Mucosa of gallbladder (tissue), 1 donor: ENCODE measurements around the gene TMEM30B. TPM values are rescaled to one million over a fixed set of nuclear protein-coding genes. Genes with fewer than 3 reads are reported as not detected.

ENCODE experiments used
- DNase-seq: peaks from one replicate; pipeline ENCODE4 v3.0.0-alpha.2; 2020; ENCODE audit warnings: low spot score
- total RNA-seq: library from RNA; stranded (reverse); gene quantifications from one replicate; pipeline ENCODE4 v1.2.1, GENCODE V29; 2021
- donor health status: DM: no; HTN: no; CAD: no.

Gene TMEM30B
- total RNA-seq, 1 donor from 2014 or later: 97.8 TPM

DNA sequence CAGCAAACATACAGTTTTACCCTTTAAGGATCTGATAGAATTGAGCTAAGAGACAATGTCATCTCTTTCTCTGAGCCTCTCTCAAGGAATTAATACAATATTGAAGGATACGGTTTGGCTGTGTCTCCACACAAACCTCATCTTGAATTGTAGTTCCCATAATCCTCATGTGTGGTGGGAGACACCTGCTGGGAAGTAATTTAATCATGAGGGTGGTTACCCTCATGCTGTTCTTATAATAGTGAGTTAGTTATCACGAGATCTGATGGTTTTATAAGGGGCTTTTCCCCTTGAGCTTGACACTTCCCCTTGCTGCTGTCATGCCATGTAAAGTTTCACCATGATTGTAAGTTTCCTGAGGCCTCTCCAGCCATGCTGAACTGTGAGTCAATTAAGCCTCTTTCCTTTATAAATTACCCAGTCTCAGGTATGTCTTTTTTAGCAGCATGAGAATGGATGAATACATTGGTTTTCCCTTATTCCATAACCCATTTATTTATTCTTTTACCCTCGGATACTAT is 47.6 kb downstream of the TMEM30B start:
- DNase-seq: no peak

DNA sequence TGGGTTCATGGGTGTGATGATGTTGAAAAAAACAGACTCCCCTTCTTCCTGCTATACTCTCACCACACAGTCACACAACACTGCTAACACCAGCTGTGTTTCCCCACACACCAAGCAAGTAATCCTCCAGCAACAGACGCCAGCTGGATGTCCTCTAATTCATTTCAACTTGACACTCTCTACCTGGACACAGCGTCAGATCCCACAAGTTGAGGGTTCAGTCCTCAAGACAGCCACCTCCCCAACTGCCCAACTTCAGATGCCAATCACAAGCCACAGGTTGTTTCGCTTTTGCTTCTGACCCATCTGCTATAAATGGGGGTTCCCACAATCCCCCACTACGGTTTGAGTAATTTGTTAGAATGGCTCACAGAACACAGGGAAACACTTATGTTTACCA is 49.3 kb downstream of the TMEM30B start:
- no peak for DNase-seq

DNA sequence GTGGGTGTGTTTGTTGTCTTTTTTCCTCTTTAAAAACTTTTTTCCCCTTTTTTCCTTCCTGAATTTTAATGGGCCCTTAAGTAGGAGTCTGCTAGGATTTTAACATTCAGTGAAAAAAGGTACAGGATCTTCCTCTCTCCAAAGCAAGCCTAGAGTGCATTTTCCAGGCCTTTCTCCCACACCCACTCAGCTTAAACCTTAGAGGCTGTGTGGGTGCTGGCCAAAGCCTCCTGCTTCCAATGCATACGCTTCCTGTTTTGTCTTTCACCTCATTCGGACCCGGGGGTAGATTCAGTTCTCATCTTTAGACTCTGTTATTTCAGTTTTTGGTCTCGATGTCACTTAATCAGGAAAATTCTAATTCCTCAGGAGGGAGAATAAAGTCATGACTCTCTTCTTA is 51.2 kb downstream of the TMEM30B start:
- DNase-seq: no peak

DNA sequence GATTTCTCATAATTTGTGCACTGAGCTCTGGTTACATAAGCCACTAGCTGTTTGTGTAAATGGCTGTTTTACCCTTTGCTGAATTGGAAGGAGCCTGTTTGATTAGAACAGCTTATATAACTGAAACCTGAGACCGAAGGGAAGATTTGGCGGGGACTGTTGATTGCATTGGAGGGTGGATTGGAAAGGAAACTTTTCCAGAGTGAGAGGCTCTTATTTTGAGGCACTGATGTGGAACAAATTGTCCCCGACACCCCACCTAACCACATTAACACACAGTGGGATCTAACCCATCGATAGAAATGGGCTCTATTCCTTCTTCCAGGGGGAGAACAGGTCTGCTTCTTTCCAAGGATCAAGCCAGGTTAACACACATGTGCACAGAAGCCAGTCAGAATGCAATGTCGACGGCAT is 51.7 kb downstream of the TMEM30B start:
- DNase-seq: no peak

DNA sequence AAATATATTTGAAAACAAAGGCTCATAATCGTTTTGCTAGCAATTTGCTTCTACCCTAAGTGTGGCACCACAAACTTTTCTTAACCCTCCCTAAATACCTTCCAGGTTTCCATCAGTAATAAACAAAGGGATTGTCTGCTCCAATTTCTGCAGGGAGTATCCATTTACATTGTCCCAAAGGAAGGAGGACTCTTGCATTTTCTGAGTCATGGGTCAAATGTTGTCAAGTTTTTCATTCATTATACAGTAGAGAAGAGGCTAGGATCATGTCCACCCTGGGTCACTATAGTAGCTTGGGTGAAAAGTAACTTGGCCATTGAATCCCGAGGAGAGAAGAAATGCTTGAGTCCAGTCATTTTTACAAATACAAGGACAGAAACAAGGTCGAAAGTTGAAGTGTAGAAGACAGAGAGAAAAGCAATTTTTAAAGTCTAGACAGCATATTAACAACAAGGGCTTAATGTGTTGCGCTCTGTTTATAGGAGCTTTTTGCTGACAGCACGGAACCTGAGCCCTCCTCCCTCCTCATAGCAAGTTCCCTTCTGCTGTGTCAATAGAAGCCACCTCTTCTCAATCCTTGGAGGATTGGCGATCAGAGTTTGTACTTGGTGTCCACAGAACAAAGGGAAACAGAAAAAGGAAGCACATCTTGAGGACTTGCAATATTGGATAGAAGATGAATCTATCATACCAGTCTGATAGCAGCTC is 53.1 kb downstream of the TMEM30B start:
- DNase-seq: no peak

Other genes with a start within 250 kb of the TMEM30B start
- 28.5 TPM for gene PRKCH, start 40.2 kb upstream of the TMEM30B start, total RNA-seq